Activated CD4-positive, alpha-beta memory T cell treated with anti-CD3 and anti-CD28 coated beads for 36 hours (primary cell): ENCODE data around the gene SMTNL1. TPM values are rescaled to one million over a fixed set of nuclear protein-coding genes. Genes with fewer than 3 reads are reported as not detected.

Experiments
- CTCF ChIA-PET: fragments of 350-600 bp; sonication (Branson Sonifier 250); formaldehyde crosslinking; loops from one replicate; lab custom pipeline; 2021; ENCODE audit warnings: antibody characterized with exemption, inconsistent platforms; lab: Charles Lee
- POLR2A ChIA-PET: fragments of 350-600 bp; sonication (Branson Sonifier 250); formaldehyde crosslinking; loops from one replicate; lab custom pipeline; 2021; ENCODE audit warnings: antibody characterized with exemption; lab: Charles Lee
- DNase-seq: peaks from one replicate; pipeline ENCODE4 v3.0.0-alpha.2; 2020
- H3K27ac Mint-ChIP-seq: one replicate; pipeline ENCODE4 v1.8.0; 2021; ENCODE audit warnings: mixed read lengths
- H3K27me3 Mint-ChIP-seq: one replicate; pipeline ENCODE4 v1.8.0; 2021; ENCODE audit warnings: mixed read lengths
- H3K36me3 Mint-ChIP-seq: one replicate; pipeline ENCODE4 v1.8.0; 2021; ENCODE audit warnings: mixed read lengths
- H3K4me1 Mint-ChIP-seq: one replicate; pipeline ENCODE4 v1.8.0; 2021; ENCODE audit warnings: low read depth, mixed read lengths
- H3K4me3 Mint-ChIP-seq: one replicate; pipeline ENCODE4 v1.8.0; 2021; ENCODE audit warnings: mild to moderate bottlenecking, mixed read lengths
- H3K9me3 Mint-ChIP-seq: one replicate; pipeline ENCODE4 v1.8.0; 2021; ENCODE audit warnings: mixed read lengths
- intact Hi-C: fragments of 100-400 bp; cut with micrococcal nuclease; formaldehyde crosslinking; loops from one replicate; pipeline ENCODE4 v1.15.1; 2023
- total RNA-seq, 2 experiments: library from RNA; stranded (reverse); gene quantifications; one replicate each; pipeline ENCODE4 v1.2.3, GENCODE V29; 2021

The SMTNL1 gene
- total RNA-seq, 2 experiments from 2014 or later, result not detected

- no peak overlapping the region for H3K27ac Mint-ChIP-seq
- H3K36me3 Mint-ChIP-seq, result no peaks in the 10 kb centered on the region
- no peaks in the 10 kb centered on the region for H3K9me3 Mint-ChIP-seq
- POLR2A ChIA-PET, result no interaction called here
- H3K4me1 Mint-ChIP-seq, result no peaks in the 10 kb centered on the region
- DNase-seq, result no peak
- CTCF ChIA-PET, result interaction anchor here (2.1 kb wide), 1 partner anchor 46 kb away, joined by 6 read pairs; no protein-coding TSS in a partner anchor
- H3K4me3 Mint-ChIP-seq, result no peak overlapping the region
- intact Hi-C loops, result no loop called here
- peaks cover 37% of the 10 kb centered on the region for H3K27me3 Mint-ChIP-seq
Observed at GRCh38 chr11:57597916-57598830, 60.8 kb downstream of the SMTNL1 start.

GRCh38 chr11:57598831-57599155 is 61.4 kb downstream of the SMTNL1 start:
- H3K36me3 Mint-ChIP-seq, result no peaks in the 10 kb centered on the region
- ChIA-PET CTCF (no interaction called here), POLR2A (interaction anchor here (0.6 kb wide), 1 partner anchor 190 kb away, joined by 3 read pairs; no protein-coding TSS in a partner anchor)
- H3K9me3 Mint-ChIP-seq, result no peaks in the 10 kb centered on the region
- peaks cover 37% of the 10 kb centered on the region for H3K27me3 Mint-ChIP-seq
- no peak for DNase-seq
- H3K4me3 Mint-ChIP-seq, result no peak overlapping the region
- no peaks in the 10 kb centered on the region for H3K4me1 Mint-ChIP-seq
- intact Hi-C loops, result loop anchor here (1.0 kb wide), 1 partner anchor 43 kb away; no protein-coding TSS in a partner anchor
- H3K27ac Mint-ChIP-seq, result no peak overlapping the region

GRCh38 chr11:57599381-57599780 is 62.0 kb downstream of the SMTNL1 start:
- POLR2A ChIA-PET, result interaction anchor here (0.6 kb wide), 1 partner anchor 190 kb away, joined by 3 read pairs; no protein-coding TSS in a partner anchor
- CTCF ChIA-PET, result no interaction called here
- DNase-seq, result no peak
- Mint-ChIP-seq H3K27me3 (peaks cover 34% of the 10 kb centered on the region), H3K9me3 (no peaks in the 10 kb centered on the region), H3K36me3 (no peaks in the 10 kb centered on the region), H3K27ac (no peak overlapping the region), H3K4me3 (no peak overlapping the region), H3K4me1 (no peaks in the 10 kb centered on the region)
- intact Hi-C loops, result loop anchor here (1.0 kb wide), 1 partner anchor 42 kb away; no protein-coding TSS in a partner anchor

Other genes with a start within 250 kb of the SMTNL1 start
- gene TNKS1BP1, start 212.6 kb upstream of the SMTNL1 start, total RNA-seq, result 10 to 100 TPM; 14.0 to 15.1 TPM
- 100 to 1,000 TPM; 256 to 262 TPM for gene SSRP1, start 201.7 kb upstream of the SMTNL1 start, total RNA-seq
- not detected for gene P2RX3, start 199.2 kb upstream of the SMTNL1 start, total RNA-seq
- gene PRG3, start 156.4 kb upstream of the SMTNL1 start, total RNA-seq, result not detected
- 1 to 10 TPM; 1.8 to 2.2 TPM for gene PRG2, start 146.9 kb upstream of the SMTNL1 start, total RNA-seq
- gene SLC43A3, start 110.5 kb upstream of the SMTNL1 start, total RNA-seq, result 100 to 1,000 TPM; 170 to 186 TPM
- under 1 TPM; 0.36 to 0.51 TPM for gene RTN4RL2, start 77.1 kb upstream of the SMTNL1 start, total RNA-seq
- 10 to 100 TPM; 23.1 to 23.3 TPM for gene SLC43A1, start 21.9 kb upstream of the SMTNL1 start, total RNA-seq
- 100 to 1,000 TPM; 131 to 134 TPM for gene TIMM10, start 6.8 kb upstream of the SMTNL1 start, total RNA-seq
- 100 to 1,000 TPM; 152 to 162 TPM for gene UBE2L6, start 30.1 kb downstream of the SMTNL1 start, total RNA-seq
- gene SERPING1, start 60.1 kb downstream of the SMTNL1 start, total RNA-seq, result under 1 TPM in 1 of 2 experiments, not detected in 1; 0.43 TPM
- under 1 TPM; 0.43 to 0.73 TPM for gene YPEL4, start 112.3 kb downstream of the SMTNL1 start, total RNA-seq
- gene CLP1, start 120.2 kb downstream of the SMTNL1 start, total RNA-seq, result 10 to 100 TPM; 13.9 to 15.2 TPM
- gene ZDHHC5, start 130.5 kb downstream of the SMTNL1 start, total RNA-seq, result 10 to 100 TPM; 56.8 to 65.5 TPM
- gene MED19, start 174.6 kb downstream of the SMTNL1 start, total RNA-seq, result 10 to 100 TPM; 12.9 to 14.1 TPM
- 10 to 100 TPM; 54.9 to 57.2 TPM for gene TMX2, start 175.0 kb downstream of the SMTNL1 start, total RNA-seq
- 100 to 1,000 TPM; 235 to 252 TPM for gene SELENOH, start 203.9 kb downstream of the SMTNL1 start, total RNA-seq
- gene BTBD18, start 214.2 kb downstream of the SMTNL1 start, total RNA-seq, result not detected
- gene CTNND1, start 224.2 kb downstream of the SMTNL1 start, total RNA-seq, result 1 to 10 TPM; 3.5 to 4.4 TPM